HepG2 (cell line): ENCODE data around the gene CHKA. TPM values are rescaled to one million over a fixed set of nuclear protein-coding genes. Genes with fewer than 3 reads are reported as not detected.

ENCODE experiments used
- CREM ChIP-seq, 2 experiments: sonication (generic) in 1 of 2; formaldehyde crosslinking in 1 of 2; IDR thresholded peaks; 2 replicates each; pipeline versions ENCODE4 v1.4.0 to v1.6.1; 2016 to 2020; ENCODE audit warnings: antibody characterized with exemption in 1 of 2, mild to moderate bottlenecking in 1 of 2, missing genetic modification reagents in 1 of 2
- CSRNP1 ChIP-seq: sonication (generic); formaldehyde crosslinking; IDR thresholded peaks from 2 replicates; pipeline ENCODE4 v1.8.1; 2023; ENCODE audit warnings: mild to moderate bottlenecking, missing genetic modification reagents
- FOXO4 ChIP-seq: sonication (generic); formaldehyde crosslinking; conservative IDR thresholded peaks from 2 replicates; pipeline ENCODE4 v1.8.1; 2023; ENCODE audit warnings: missing genetic modification reagents
- HMG20B ChIP-seq: conservative IDR thresholded peaks from 2 replicates; pipeline ENCODE4 v1.6.1; 2016; ENCODE audit warnings: missing genetic modification reagents, missing compliant biosample characterization
- HNRNPL ChIP-seq: fragments of 200-400 bp; formaldehyde crosslinking; IDR thresholded peaks from 2 replicates; pipeline ENCODE4 v1.6.1; 2017; ENCODE audit warnings: mild to moderate bottlenecking, low read depth, low read length
- KAT2B ChIP-seq: fragments of 150-350 bp; IDR thresholded peaks from 2 replicates; pipeline ENCODE4 v1.6.1; 2014; ENCODE audit warnings: low read depth, low read length, borderline replicate concordance
- MTF1 ChIP-seq: sonication (generic); formaldehyde crosslinking; IDR thresholded peaks from 2 replicates; pipeline ENCODE4 v1.5.0; 2020; ENCODE audit warnings: missing genetic modification reagents
- PCBP2 ChIP-seq: fragments of 200-400 bp; formaldehyde crosslinking; optimal IDR thresholded peaks from 2 replicates; pipeline ENCODE3; 2018; ENCODE audit warnings: low read length, low read depth; ENCODE audit not compliant: poor library complexity, severe bottlenecking
- RBAK ChIP-seq: sonication (generic); formaldehyde crosslinking; IDR thresholded peaks from 2 replicates; pipeline ENCODE4 v1.5.1; 2020; ENCODE audit warnings: mild to moderate bottlenecking, missing genetic modification reagents
- SALL2 ChIP-seq: sonication (generic); formaldehyde crosslinking; IDR thresholded peaks from 2 replicates; pipeline ENCODE4 v1.8.1; 2023; ENCODE audit warnings: mild to moderate bottlenecking, missing genetic modification reagents, inconsistent platforms
- SNRNP70 ChIP-seq: fragments of 200-400 bp; formaldehyde crosslinking; IDR thresholded peaks from 2 replicates; pipeline ENCODE4 v1.6.1; 2017; ENCODE audit warnings: mild to moderate bottlenecking, low read depth, low read length, moderate library complexity
- SOX5 ChIP-seq: IDR thresholded peaks from 2 replicates; pipeline ENCODE4 v1.6.1; 2016; ENCODE audit warnings: borderline replicate concordance
- SRF ChIP-seq: IDR thresholded peaks from 2 replicates; pipeline ENCODE4 v1.6.1; 2011; ENCODE audit warnings: mild to moderate bottlenecking, low read depth, low read length, moderate library complexity
- STAT5B ChIP-seq: sonication (generic); formaldehyde crosslinking; IDR thresholded peaks from 2 replicates; pipeline ENCODE4 v1.4.0; 2020; ENCODE audit warnings: missing genetic modification reagents
- XBP1 ChIP-seq: sonication (generic); formaldehyde crosslinking; IDR thresholded peaks from 2 replicates; pipeline ENCODE4 v1.5.0; 2020; ENCODE audit warnings: missing genetic modification reagents
- ZNF879 ChIP-seq: sonication (generic); formaldehyde crosslinking; IDR thresholded peaks from 2 replicates; pipeline ENCODE4 v1.8.1; 2023; ENCODE audit warnings: missing genetic modification reagents
- polyA plus RNA-seq, 8 experiments: library from polyadenylated mRNA; depleted of rRNA in 3 of 8; stranded (reverse) in 7 of 8; unstranded in 1 of 8; fragments of >200 nt; fragmentation: Illumina TruSeq in 4 of 8; extraction: Trizol in 4 of 8; gene quantifications; 2 replicates each; pipeline versions ENCODE4 v1.2.1 to v1.2.3, GENCODE V29; 2011 to 2016; ENCODE audit warnings: low read depth in 4 of 8, missing spikeins in 1 of 8, mixed read lengths in 1 of 8; ENCODE audit not compliant: insufficient read depth in 1 of 8
- total RNA-seq, 5 experiments: library from RNA; depleted of rRNA; stranded (reverse); fragments of >200 nt; fragmentation: Illumina TruSeq; extraction: Trizol; gene quantifications; 2 replicates each; pipeline ENCODE4 v1.2.3, GENCODE V29; 2016; ENCODE audit warnings: low read depth in 1 of 5
- TF ChIP-seq, protein P1 (sequence below): sonication (generic); formaldehyde crosslinking; IDR thresholded peaks from 2 replicates; pipeline ENCODE4 v1.5.0; 2020; ENCODE audit warnings: missing genetic modification reagents
- TF ChIP-seq, protein P2 (sequence below): sonication (generic); formaldehyde crosslinking; IDR thresholded peaks from 2 replicates; pipeline ENCODE4 v1.4.0; 2020; ENCODE audit warnings: missing genetic modification reagents, borderline replicate concordance
- TF ChIP-seq, protein P3 (sequence below): sonication (generic); formaldehyde crosslinking; conservative IDR thresholded peaks from 2 replicates; pipeline ENCODE4 v1.4.0; 2020; ENCODE audit warnings: missing genetic modification reagents
- TF ChIP-seq, protein P4 (sequence below): sonication (generic); formaldehyde crosslinking; IDR thresholded peaks from 2 replicates; pipeline ENCODE4 v1.8.1; 2023; ENCODE audit warnings: missing genetic modification reagents, inconsistent platforms, borderline replicate concordance

CHKA gene
- total and polyA plus RNA-seq, 2 of the 13 experiments (the other 11 are each of a cell fraction or from before 2014, with no cell fraction given) = 71.6 to 92.7 TPM

GRCh38 chr11:68145120-68145866 lies 24.1 kb upstream of the CHKA start (continued):
- TF ChIP-seq, protein P1, sequence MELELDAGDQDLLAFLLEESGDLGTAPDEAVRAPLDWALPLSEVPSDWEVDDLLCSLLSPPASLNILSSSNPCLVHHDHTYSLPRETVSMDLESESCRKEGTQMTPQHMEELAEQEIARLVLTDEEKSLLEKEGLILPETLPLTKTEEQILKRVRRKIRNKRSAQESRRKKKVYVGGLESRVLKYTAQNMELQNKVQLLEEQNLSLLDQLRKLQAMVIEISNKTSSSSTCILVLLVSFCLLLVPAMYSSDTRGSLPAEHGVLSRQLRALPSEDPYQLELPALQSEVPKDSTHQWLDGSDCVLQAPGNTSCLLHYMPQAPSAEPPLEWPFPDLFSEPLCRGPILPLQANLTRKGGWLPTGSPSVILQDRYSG (CRISPR knock-in tag) = no peak
- TF ChIP-seq SNRNP70 (no peak), SALL2 (CRISPR knock-in tag) (peak; percentile 10; the same call in 1 of the 2 replicates), RBAK (no peak), SOX5 (CRISPR knock-in tag) (peak; percentile 82), PCBP2 (no peak), FOXO4 (CRISPR knock-in tag) (no peak), KAT2B (no peak), HNRNPL (peak; percentile 87), CREM (IDR thresholded peaks at IDR 0.05) (peak; percentile 74), CREM (CRISPR knock-in tag; IDR thresholded peaks at IDR 0.05) (no peak), HMG20B (CRISPR knock-in tag) (peak; percentile 55; the same call in 1 of the 2 replicates), CSRNP1 (CRISPR knock-in tag) (peak; percentile 89; the same call in 1 of the 2 replicates), XBP1 (CRISPR knock-in tag) (no peak), ZNF879 (no peak), MTF1 (no peak), STAT5B (CRISPR knock-in tag) (no peak; the same call in 1 of the 2 replicates), SRF (no peak)
- TF ChIP-seq, protein P2, sequence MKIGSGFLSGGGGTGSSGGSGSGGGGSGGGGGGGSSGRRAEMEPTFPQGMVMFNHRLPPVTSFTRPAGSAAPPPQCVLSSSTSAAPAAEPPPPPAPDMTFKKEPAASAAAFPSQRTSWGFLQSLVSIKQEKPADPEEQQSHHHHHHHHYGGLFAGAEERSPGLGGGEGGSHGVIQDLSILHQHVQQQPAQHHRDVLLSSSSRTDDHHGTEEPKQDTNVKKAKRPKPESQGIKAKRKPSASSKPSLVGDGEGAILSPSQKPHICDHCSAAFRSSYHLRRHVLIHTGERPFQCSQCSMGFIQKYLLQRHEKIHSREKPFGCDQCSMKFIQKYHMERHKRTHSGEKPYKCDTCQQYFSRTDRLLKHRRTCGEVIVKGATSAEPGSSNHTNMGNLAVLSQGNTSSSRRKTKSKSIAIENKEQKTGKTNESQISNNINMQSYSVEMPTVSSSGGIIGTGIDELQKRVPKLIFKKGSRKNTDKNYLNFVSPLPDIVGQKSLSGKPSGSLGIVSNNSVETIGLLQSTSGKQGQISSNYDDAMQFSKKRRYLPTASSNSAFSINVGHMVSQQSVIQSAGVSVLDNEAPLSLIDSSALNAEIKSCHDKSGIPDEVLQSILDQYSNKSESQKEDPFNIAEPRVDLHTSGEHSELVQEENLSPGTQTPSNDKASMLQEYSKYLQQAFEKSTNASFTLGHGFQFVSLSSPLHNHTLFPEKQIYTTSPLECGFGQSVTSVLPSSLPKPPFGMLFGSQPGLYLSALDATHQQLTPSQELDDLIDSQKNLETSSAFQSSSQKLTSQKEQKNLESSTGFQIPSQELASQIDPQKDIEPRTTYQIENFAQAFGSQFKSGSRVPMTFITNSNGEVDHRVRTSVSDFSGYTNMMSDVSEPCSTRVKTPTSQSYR (CRISPR knock-in tag) = peak; percentile 80; the same call in 1 of the 2 replicates
- TF ChIP-seq, protein P3, sequence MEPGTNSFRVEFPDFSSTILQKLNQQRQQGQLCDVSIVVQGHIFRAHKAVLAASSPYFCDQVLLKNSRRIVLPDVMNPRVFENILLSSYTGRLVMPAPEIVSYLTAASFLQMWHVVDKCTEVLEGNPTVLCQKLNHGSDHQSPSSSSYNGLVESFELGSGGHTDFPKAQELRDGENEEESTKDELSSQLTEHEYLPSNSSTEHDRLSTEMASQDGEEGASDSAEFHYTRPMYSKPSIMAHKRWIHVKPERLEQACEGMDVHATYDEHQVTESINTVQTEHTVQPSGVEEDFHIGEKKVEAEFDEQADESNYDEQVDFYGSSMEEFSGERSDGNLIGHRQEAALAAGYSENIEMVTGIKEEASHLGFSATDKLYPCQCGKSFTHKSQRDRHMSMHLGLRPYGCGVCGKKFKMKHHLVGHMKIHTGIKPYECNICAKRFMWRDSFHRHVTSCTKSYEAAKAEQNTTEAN = peak; percentile 53; the same call in 1 of the 2 replicates
- TF ChIP-seq, protein P4, sequence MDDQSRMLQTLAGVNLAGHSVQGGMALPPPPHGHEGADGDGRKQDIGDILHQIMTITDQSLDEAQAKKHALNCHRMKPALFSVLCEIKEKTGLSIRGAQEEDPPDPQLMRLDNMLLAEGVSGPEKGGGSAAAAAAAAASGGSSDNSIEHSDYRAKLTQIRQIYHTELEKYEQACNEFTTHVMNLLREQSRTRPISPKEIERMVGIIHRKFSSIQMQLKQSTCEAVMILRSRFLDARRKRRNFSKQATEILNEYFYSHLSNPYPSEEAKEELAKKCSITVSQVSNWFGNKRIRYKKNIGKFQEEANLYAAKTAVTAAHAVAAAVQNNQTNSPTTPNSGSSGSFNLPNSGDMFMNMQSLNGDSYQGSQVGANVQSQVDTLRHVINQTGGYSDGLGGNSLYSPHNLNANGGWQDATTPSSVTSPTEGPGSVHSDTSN (CRISPR knock-in tag) = no peak
